ENCODE measurements around the gene MAP3K14.
"Not testable (repeated sequence)": the region's sequence is repeated elsewhere in the genome, so short reads cannot be mapped to it uniquely, and the experiment has no call there.

Gene MAP3K14

GRCh38 chr17:45316434-45317110, at the start of gene MAP3K14:
MAP3K14 (minus strand) TSS chr17:45317020; CDS start chr17:45290745, 26,275 bp downstream.
- DNase-seq (ENCODE audit: low read depth in 2 of 2), result peak; percentile 27 to 59

- DNase-seq (ENCODE audit: low read depth in 2 of 2), result no peak
Observed at GRCh38 chr17:45366049-45366448, 49.2 kb upstream of the MAP3K14 start.

GRCh38 chr17:45364531-45365390, 47.9 kb upstream of the MAP3K14 start:
- DNase-seq (ENCODE audit: low read depth in 2 of 2), result no peak

- no peak for DNase-seq (ENCODE audit: low read depth in 2 of 2)
Observed at GRCh38 chr17:45363498-45363897, 46.7 kb upstream of the MAP3K14 start.

- DNase-seq (ENCODE audit: low read depth in 2 of 2), result no peak
Observed at GRCh38 chr17:45361976-45362375, 45.2 kb upstream of the MAP3K14 start.

GRCh38 chr17:45361451-45361850, 44.6 kb upstream of the MAP3K14 start:
- DNase-seq (ENCODE audit: low read depth in 2 of 2), result no peak

- no peak for DNase-seq (ENCODE audit: low read depth in 2 of 2)
Observed at GRCh38 chr17:45357364-45357997, 40.7 kb upstream of the MAP3K14 start.

GRCh38 chr17:45355087-45355486, 38.3 kb upstream of the MAP3K14 start:
- no peak for DNase-seq (ENCODE audit: low read depth in 2 of 2)

- peak; percentile 12 to 27 for DNase-seq (ENCODE audit: low read depth in 2 of 2)
Observed at GRCh38 chr17:45353043-45353442, 36.2 kb upstream of the MAP3K14 start.

GRCh38 chr17:45351831-45352230, 35.0 kb upstream of the MAP3K14 start:
- no peak for DNase-seq (ENCODE audit: low read depth in 2 of 2)

- DNase-seq (ENCODE audit: low read depth in 2 of 2), result no peak
Observed at GRCh38 chr17:45347444-45347843, 30.6 kb upstream of the MAP3K14 start.

GRCh38 chr17:45346216-45347015, 29.6 kb upstream of the MAP3K14 start:
- no peak for DNase-seq (ENCODE audit: low read depth in 2 of 2)

GRCh38 chr17:45345554-45346215, 28.9 kb upstream of the MAP3K14 start:
- no peak for DNase-seq (ENCODE audit: low read depth in 2 of 2)

- no peak for DNase-seq (ENCODE audit: low read depth in 2 of 2)
Observed at GRCh38 chr17:45345246-45345553, 28.4 kb upstream of the MAP3K14 start.

- DNase-seq (ENCODE audit: low read depth in 2 of 2), result not testable (repeated sequence)
Observed at GRCh38 chr17:45343967-45344664, 27.3 kb upstream of the MAP3K14 start.

GRCh38 chr17:45342871-45343526, 26.2 kb upstream of the MAP3K14 start:
- DNase-seq (ENCODE audit: low read depth in 2 of 2), result no peak

GRCh38 chr17:45342306-45342705, 25.5 kb upstream of the MAP3K14 start:
- no peak for DNase-seq (ENCODE audit: low read depth in 2 of 2)

- no peak for DNase-seq (ENCODE audit: low read depth in 2 of 2)
Observed at GRCh38 chr17:45341533-45342158, 24.8 kb upstream of the MAP3K14 start.

Data from stimulated activated CD8-positive, alpha-beta memory T cell treated with anti-CD3 and anti-CD28 coated beads, Interleukin-7, amount 100 ng/mL, for 4 hours (primary cell).